ENCODE data around the gene CWC27.

CWC27 gene

DNA sequence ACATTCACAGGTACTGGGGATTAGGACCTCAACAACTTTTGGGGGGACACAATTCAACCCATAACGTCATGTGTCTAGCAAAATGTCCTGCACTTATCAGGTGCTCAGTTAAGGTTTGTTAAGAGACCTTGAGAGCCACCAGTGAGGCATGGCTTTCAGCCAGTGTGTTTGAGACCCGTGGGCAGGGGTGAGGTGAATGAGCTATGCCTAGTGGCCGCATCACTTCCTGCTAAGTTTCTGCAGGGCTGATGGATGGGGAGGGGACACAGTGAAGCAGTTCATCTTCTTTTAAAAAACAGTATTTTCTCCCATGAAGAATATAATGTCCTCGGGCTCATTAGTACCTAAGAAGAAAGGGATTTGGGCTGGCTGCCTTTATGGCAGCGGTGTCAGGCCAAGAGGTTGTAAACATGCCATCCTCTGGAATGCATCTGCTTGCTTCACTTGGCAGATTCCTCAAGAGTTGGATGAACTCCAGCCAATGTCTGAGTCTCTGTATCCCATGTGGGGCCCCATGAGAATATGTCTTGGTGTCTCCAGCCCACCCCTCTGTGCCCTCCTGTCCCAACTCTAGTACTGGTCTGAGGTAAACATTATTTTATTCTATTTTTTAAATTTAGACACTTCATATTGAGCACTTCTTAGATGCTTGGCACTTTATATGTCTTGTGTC lies 282.2 kb downstream of the CWC27 start:
- Histone ChIP-seq H3K9me3 (ENCODE audit: control insufficient read depth, insufficient read depth, low read depth, low read length) (no peaks in the 10 kb centered on the region), H3K36me3 (ENCODE audit: control insufficient read depth, insufficient read depth, low read length) (no peaks in the 10 kb centered on the region), H3K4me1 (ENCODE audit: control insufficient read depth, insufficient read depth, low read length) (no peaks in the 10 kb centered on the region), H3K9ac (ENCODE audit: low read length) (no peak overlapping the region), H3K27me3 (ENCODE audit: control insufficient read depth, insufficient read depth, low read length) (no peaks in the 10 kb centered on the region), H3K27ac (ENCODE audit: low read depth, low read length) (no peak overlapping the region), H3K4me3 (ENCODE audit: low read depth, low read length) (no peak overlapping the region)

DNA sequence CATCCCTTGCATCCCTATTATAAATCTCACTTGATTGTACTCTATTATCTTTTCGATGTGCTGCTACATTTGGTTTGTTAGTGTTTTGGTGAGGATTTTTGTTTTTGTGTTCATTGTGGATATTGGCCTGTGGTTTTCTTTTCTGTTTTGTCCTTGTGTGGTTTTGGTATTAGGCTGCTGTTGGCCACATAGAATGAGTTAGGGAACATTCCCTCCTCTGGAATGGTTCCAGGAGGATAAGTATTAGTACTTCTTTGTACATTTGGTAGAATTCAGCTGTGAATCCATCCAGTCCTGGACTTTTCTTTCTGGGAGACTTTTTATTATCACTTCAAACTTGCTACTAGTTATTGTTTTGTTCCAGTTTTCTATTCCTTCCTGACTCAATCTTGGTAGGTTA lies 287.2 kb downstream of the CWC27 start:
- Histone ChIP-seq H3K4me3 (ENCODE audit: low read depth, low read length) (no peak overlapping the region), H3K27me3 (ENCODE audit: control insufficient read depth, insufficient read depth, low read length) (no peaks in the 10 kb centered on the region), H3K36me3 (ENCODE audit: control insufficient read depth, insufficient read depth, low read length) (no peaks in the 10 kb centered on the region), H3K9me3 (ENCODE audit: control insufficient read depth, insufficient read depth, low read depth, low read length) (peaks cover 13% of the 10 kb centered on the region), H3K27ac (ENCODE audit: low read depth, low read length) (no peak overlapping the region), H3K4me1 (ENCODE audit: control insufficient read depth, insufficient read depth, low read length) (no peaks in the 10 kb centered on the region), H3K9ac (ENCODE audit: low read length) (no peak overlapping the region)

DNA sequence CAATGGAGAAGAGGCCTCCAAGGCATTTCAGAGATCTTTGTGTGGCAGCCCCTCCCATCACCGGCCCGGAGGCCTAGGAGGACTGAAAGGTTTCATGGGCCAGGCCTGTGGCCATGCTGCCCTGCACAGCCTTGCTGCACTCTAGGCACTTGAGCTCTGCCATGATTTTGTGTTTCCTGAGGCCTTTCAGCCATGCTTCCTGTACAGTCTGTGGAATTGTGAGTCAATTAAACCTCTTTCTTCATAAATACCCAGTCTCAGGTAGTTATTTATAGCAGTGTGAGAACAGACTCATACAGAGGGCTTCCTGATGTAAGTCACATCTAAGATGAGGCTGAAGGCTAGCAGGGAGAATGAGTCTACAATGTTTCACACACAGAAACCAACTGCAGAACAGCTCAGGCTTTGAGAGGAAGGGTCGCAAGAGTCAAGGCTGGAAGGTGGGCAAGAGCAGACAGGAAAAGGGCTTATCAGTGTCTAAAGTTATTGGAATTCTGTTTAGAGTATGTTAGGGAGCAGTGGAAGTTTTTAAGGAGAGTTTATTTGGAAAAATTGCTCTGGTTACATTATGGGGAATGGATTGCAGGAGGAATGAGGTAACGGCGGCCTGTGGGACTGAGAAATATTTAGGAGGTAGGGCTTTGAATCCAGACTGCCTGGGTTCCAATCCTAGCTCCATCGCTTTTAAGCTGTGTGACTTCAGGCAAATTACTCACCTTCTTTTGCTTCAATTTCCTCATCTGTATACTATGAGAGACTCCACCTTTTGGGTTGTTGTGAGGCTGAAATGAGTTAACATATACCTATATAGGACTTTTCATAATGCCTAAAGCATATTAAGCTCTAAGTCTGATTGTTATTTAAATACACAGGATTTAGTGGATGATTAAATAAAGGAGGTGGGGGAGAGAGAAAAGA lies 291.2 kb downstream of the CWC27 start:
- Histone ChIP-seq H3K4me3 (ENCODE audit: low read depth, low read length) (no peak overlapping the region), H3K9ac (ENCODE audit: low read length) (no peak overlapping the region), H3K4me1 (ENCODE audit: control insufficient read depth, insufficient read depth, low read length) (peaks cover 6% of the 10 kb centered on the region; the same call in 1 of the 2 replicates)

DNA sequence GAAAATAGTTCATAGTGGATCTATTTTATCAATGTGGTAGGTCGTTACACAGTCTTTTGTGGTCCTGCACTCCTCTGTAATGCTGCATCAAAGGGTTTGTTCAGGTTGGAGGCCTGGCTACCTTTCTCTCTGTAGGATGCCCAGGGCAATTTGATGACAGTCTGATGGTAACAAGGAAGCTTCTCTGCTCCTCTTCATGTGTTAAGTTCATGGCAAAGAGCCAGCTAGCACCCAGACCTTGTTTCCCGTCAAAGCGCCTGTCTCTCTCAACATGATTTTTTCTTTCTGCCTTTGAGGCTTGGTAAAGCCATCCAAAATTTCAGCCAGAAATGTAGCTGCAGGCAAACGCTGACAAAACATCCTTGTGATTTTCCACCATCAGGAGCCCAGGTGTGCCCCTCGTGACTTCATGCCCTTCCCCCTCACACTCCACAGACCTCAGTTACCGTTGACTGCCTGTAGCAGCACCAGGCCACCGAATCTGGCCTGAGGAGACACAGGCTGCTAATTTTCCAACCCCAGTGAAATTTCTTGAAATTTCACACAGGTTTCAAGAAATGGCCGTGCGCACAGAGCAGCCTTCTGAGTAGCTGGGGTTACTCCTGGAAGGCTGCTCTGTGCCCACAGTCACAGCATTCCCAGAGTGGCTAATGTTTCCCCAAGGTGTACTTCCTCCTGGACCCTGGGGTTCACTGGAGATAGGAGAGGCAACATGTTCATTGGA lies 292.7 kb downstream of the CWC27 start:
- Histone ChIP-seq H3K4me3 (ENCODE audit: low read depth, low read length) (no peak overlapping the region), H3K4me1 (ENCODE audit: control insufficient read depth, insufficient read depth, low read length) (peaks cover 10% of the 10 kb centered on the region), H3K36me3 (ENCODE audit: control insufficient read depth, insufficient read depth, low read length) (no peaks in the 10 kb centered on the region), H3K9ac (ENCODE audit: low read length) (no peak overlapping the region), H3K9me3 (ENCODE audit: control insufficient read depth, insufficient read depth, low read depth, low read length) (peaks cover 13% of the 10 kb centered on the region), H3K27me3 (ENCODE audit: control insufficient read depth, insufficient read depth, low read length) (no peaks in the 10 kb centered on the region), H3K27ac (ENCODE audit: low read depth, low read length) (no peak overlapping the region)

More for the DNA sequence above, 291.2 kb downstream of the CWC27 start:
- no peak overlapping the region for H3K27ac ChIP-seq (ENCODE audit: low read depth, low read length)
- no peaks in the 10 kb centered on the region for H3K27me3 ChIP-seq (ENCODE audit: control insufficient read depth, insufficient read depth, low read length)
- peaks cover 13% of the 10 kb centered on the region for H3K9me3 ChIP-seq (ENCODE audit: control insufficient read depth, insufficient read depth, low read depth, low read length)
- H3K36me3 ChIP-seq (ENCODE audit: control insufficient read depth, insufficient read depth, low read length) = no peaks in the 10 kb centered on the region

DNA sequence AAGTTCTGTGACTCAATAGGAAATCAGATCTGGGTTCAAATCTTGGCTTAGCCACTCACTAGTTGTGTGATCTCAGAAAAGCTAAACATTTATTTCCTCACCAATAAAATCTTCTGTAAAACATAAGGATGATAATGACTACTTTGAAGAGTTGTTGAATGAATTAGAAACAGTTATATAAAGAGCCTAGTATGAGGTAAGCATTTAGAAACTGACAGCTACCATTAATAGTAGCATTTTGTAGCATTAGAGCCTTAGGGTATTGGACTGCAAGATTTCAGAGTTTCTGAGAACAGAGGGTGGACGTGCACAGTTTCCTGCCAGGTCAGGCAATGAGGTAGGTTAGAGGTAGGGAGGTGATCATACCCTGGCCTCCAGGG lies 293.2 kb downstream of the CWC27 start:
- Histone ChIP-seq H3K4me1 (ENCODE audit: control insufficient read depth, insufficient read depth, low read length) (peaks cover 10% of the 10 kb centered on the region), H3K9ac (ENCODE audit: low read length) (no peak overlapping the region), H3K27me3 (ENCODE audit: control insufficient read depth, insufficient read depth, low read length) (no peaks in the 10 kb centered on the region), H3K9me3 (ENCODE audit: control insufficient read depth, insufficient read depth, low read depth, low read length) (peaks cover 13% of the 10 kb centered on the region), H3K36me3 (ENCODE audit: control insufficient read depth, insufficient read depth, low read length) (no peaks in the 10 kb centered on the region), H3K4me3 (ENCODE audit: low read depth, low read length) (no peak overlapping the region), H3K27ac (ENCODE audit: low read depth, low read length) (no peak overlapping the region)

DNA sequence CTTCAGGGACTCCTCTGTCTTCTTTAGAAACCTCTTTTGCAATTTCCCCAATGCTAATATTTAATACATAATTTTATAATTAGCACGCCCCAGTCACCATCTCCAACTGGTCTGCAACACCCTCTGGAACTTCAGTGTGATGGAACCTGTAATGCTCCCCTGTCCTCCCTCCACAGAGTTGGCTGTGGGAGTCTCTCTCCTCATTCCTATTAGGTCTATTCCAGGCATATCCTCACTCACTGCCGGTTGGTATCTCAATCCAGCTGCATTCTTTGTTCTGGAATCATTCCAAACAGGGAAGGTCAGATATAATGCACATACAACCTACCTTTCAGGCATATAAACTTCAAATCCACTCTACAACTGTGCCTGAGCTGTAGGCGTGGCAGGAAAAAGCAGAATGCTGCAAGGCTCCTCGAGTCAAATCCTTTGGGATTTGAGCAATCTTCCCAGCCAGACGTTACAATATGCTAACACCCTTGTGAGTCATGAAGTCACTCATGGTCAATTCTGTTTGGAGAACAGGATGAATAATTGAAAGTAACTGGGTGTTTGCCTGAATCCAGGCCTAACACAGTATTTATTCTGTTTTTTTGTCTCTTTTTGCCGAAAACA lies 293.8 kb downstream of the CWC27 start:
- H3K4me1 ChIP-seq (ENCODE audit: control insufficient read depth, insufficient read depth, low read length) = peaks cover 10% of the 10 kb centered on the region
- no peaks in the 10 kb centered on the region for H3K27me3 ChIP-seq (ENCODE audit: control insufficient read depth, insufficient read depth, low read length)
- no peaks in the 10 kb centered on the region for H3K36me3 ChIP-seq (ENCODE audit: control insufficient read depth, insufficient read depth, low read length)
- peaks cover 13% of the 10 kb centered on the region for H3K9me3 ChIP-seq (ENCODE audit: control insufficient read depth, insufficient read depth, low read depth, low read length)
- no peak overlapping the region for H3K4me3 ChIP-seq (ENCODE audit: low read depth, low read length)
- no peak overlapping the region for H3K27ac ChIP-seq (ENCODE audit: low read depth, low read length)
- no peak overlapping the region for H3K9ac ChIP-seq (ENCODE audit: low read length)

DNA sequence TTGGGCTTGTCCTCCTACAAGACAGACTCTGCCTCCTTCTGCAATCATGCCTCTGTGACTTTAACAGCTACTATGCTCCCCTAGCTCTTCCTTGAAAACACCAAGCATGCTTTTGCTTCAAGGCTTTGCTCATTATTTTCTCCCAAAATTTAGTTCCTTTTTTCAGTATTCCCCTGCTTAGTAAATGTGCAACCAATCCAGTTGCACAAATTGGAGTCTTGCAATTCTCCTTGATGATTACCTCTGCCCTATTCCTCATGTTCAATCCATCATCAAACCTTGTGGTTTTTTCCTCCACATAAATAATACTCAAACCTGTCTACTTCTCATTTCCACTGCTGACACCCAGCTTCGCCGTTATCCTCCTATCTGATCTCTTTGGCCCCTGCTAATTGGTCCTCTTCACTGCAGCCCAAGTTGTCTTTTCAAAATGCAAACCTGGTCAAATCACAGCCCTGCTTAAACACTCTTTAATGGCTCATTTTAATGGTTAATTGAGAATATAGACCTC lies 296.3 kb downstream of the CWC27 start:
- H3K9ac ChIP-seq (ENCODE audit: low read length) = no peak overlapping the region
- no peak overlapping the region for H3K27ac ChIP-seq (ENCODE audit: low read depth, low read length)
- no peaks in the 10 kb centered on the region for H3K27me3 ChIP-seq (ENCODE audit: control insufficient read depth, insufficient read depth, low read length)
- H3K4me1 ChIP-seq (ENCODE audit: control insufficient read depth, insufficient read depth, low read length) = peaks cover 15% of the 10 kb centered on the region
- H3K36me3 ChIP-seq (ENCODE audit: control insufficient read depth, insufficient read depth, low read length) = no peaks in the 10 kb centered on the region
- H3K9me3 ChIP-seq (ENCODE audit: control insufficient read depth, insufficient read depth, low read depth, low read length) = peaks cover 5% of the 10 kb centered on the region; the same call in 1 of the 2 replicates
- no peak overlapping the region for H3K4me3 ChIP-seq (ENCODE audit: low read depth, low read length)

DNA sequence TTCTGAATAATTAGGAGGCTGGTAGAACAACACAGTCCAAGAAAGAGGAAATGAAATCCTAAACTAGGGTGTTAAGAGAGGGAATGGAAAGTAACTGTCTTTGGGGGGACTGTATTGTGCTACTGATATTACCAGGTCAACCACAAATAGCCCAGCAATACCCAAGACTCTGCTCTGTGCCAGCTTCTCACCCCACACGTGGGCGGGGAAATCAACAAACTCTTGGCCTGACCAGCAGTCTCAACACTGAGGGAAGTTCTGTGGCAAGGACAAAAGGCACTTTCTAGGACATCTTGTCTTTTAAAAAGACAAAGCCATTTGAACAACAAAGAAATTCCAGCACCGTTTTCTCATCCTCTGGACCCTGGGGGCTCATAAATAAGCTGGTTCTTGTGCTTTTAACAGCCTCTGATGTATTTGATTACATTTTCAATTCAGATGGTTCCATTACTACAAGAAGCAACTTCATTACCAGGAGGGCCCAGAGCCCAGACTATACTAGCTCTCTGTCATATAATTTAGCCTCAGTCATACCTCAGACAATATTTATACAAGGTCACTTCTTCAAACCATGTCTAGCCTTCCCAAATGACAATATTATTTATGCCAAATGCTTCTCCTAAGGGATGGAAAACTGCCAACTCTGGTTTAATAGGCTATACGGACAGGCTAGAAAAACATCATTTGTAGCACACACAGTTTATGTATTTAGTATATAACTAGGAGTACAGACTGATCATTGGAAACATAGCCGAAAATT lies 297.8 kb downstream of the CWC27 start:
- Histone ChIP-seq H3K4me3 (ENCODE audit: low read depth, low read length) (no peak overlapping the region), H3K36me3 (ENCODE audit: control insufficient read depth, insufficient read depth, low read length) (no peaks in the 10 kb centered on the region), H3K9ac (ENCODE audit: low read length) (no peak overlapping the region), H3K27ac (ENCODE audit: low read depth, low read length) (no peak overlapping the region), H3K4me1 (ENCODE audit: control insufficient read depth, insufficient read depth, low read length) (peaks cover 15% of the 10 kb centered on the region), H3K9me3 (ENCODE audit: control insufficient read depth, insufficient read depth, low read depth, low read length) (no peaks in the 10 kb centered on the region), H3K27me3 (ENCODE audit: control insufficient read depth, insufficient read depth, low read length) (no peaks in the 10 kb centered on the region)

DNA sequence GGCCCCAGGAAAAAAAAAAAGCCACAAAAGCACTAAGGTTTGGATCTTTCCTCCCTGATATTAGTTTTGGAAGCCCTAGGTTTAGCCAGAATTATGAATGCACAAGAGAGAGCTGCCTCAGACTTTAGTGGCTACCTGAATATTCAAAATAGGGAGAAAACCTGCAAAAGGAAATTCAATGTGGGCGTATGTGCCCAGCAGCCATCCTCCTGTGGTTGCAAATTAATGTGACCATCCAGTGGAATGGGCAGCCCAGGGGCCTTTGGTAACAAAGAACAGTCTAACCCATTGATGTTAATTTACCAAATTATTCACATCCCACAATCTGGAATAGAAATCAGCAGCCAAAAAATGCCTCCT lies 298.4 kb downstream of the CWC27 start:
- Histone ChIP-seq H3K27me3 (ENCODE audit: control insufficient read depth, insufficient read depth, low read length) (no peaks in the 10 kb centered on the region), H3K9ac (ENCODE audit: low read length) (no peak overlapping the region), H3K4me3 (ENCODE audit: low read depth, low read length) (no peak overlapping the region), H3K9me3 (ENCODE audit: control insufficient read depth, insufficient read depth, low read depth, low read length) (no peaks in the 10 kb centered on the region), H3K4me1 (ENCODE audit: control insufficient read depth, insufficient read depth, low read length) (peaks cover 15% of the 10 kb centered on the region), H3K36me3 (ENCODE audit: control insufficient read depth, insufficient read depth, low read length) (no peaks in the 10 kb centered on the region), H3K27ac (ENCODE audit: low read depth, low read length) (no peak overlapping the region)
